Ammon's horn (tissue), 1 donor: ENCODE measurements around the gene IGLL1.

ENCODE experiments used
- DNase-seq: peaks from one replicate; pipeline ENCODE4 v3.0.0-alpha.2; 2016; ENCODE audit warnings: low spot score

Gene IGLL1

GRCh38 chr22:23527971-23528740, 51.9 kb downstream of the IGLL1 start:
- peak; percentile 55 for DNase-seq

GRCh38 chr22:23526596-23527316, 53.3 kb downstream of the IGLL1 start:
- DNase-seq: no peak

- no peak for DNase-seq
Measured at GRCh38 chr22:23525510-23525909, 54.6 kb downstream of the IGLL1 start.

GRCh38 chr22:23524226-23524625, 55.9 kb downstream of the IGLL1 start:
- DNase-seq: no peak

GRCh38 chr22:23523713-23524112, 56.4 kb downstream of the IGLL1 start:
- no peak for DNase-seq
